Sigmoid colon (tissue), 4 donors: Measurements from ENCODE around the gene SPOP.

Experiments used
- POLR2AphosphoS5 ChIP-seq, 4 donors: sonication (generic); formaldehyde crosslinking; IDR thresholded peaks; one replicate each; pipeline ENCODE4 v1.6.1; 2017; ENCODE audit warnings: antibody characterized with exemption in 4 of 4
- TF ChIP-seq, protein P1 (sequence below), 4 experiments: fragments of 450-650 bp in 3 of 4; fragments of 200-600 bp in 1 of 4; IDR thresholded peaks; one replicate each; pipeline ENCODE4 v1.5.1; 2016 to 2019; ENCODE audit warnings: antibody characterized with exemption in 4 of 4, mild to moderate bottlenecking in 3 of 4, moderate library complexity in 2 of 4

GRCh38 chr17:49621946-49622529 lies 55.9 kb downstream of the SPOP start:
- TF ChIP-seq, protein P1, sequence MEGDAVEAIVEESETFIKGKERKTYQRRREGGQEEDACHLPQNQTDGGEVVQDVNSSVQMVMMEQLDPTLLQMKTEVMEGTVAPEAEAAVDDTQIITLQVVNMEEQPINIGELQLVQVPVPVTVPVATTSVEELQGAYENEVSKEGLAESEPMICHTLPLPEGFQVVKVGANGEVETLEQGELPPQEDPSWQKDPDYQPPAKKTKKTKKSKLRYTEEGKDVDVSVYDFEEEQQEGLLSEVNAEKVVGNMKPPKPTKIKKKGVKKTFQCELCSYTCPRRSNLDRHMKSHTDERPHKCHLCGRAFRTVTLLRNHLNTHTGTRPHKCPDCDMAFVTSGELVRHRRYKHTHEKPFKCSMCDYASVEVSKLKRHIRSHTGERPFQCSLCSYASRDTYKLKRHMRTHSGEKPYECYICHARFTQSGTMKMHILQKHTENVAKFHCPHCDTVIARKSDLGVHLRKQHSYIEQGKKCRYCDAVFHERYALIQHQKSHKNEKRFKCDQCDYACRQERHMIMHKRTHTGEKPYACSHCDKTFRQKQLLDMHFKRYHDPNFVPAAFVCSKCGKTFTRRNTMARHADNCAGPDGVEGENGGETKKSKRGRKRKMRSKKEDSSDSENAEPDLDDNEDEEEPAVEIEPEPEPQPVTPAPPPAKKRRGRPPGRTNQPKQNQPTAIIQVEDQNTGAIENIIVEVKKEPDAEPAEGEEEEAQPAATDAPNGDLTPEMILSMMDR (IDR thresholded peaks at IDR 0.05) = no peak
- TF ChIP-seq POLR2AphosphoS5 (IDR thresholded peaks at IDR 0.05) = no peak
